ENCODE data around the gene OCSTAMP.

Gene OCSTAMP

GRCh38 chr20:46547995-46548394 lies 2.5 kb downstream of the OCSTAMP start:
- TF ChIP-seq, protein P1, sequence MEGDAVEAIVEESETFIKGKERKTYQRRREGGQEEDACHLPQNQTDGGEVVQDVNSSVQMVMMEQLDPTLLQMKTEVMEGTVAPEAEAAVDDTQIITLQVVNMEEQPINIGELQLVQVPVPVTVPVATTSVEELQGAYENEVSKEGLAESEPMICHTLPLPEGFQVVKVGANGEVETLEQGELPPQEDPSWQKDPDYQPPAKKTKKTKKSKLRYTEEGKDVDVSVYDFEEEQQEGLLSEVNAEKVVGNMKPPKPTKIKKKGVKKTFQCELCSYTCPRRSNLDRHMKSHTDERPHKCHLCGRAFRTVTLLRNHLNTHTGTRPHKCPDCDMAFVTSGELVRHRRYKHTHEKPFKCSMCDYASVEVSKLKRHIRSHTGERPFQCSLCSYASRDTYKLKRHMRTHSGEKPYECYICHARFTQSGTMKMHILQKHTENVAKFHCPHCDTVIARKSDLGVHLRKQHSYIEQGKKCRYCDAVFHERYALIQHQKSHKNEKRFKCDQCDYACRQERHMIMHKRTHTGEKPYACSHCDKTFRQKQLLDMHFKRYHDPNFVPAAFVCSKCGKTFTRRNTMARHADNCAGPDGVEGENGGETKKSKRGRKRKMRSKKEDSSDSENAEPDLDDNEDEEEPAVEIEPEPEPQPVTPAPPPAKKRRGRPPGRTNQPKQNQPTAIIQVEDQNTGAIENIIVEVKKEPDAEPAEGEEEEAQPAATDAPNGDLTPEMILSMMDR (IDR thresholded peaks at IDR 0.05; ENCODE audit: low read depth, low read length, missing control alignments), result no peak
- H3K4me3 ChIP-seq (ENCODE audit: low read depth, low read length), result no peak overlapping the region
- DNase-seq (ENCODE audit: low read depth), result no peak

- DNase-seq (ENCODE audit: low read depth), result no peak
- TF ChIP-seq, protein P1 (IDR thresholded peaks at IDR 0.05; ENCODE audit: low read depth, low read length, missing control alignments), result no peak
- no peak overlapping the region for H3K4me3 ChIP-seq (ENCODE audit: low read depth, low read length)
Measured at GRCh38 chr20:46546936-46547335, 3.5 kb downstream of the OCSTAMP start.

- H3K4me3 ChIP-seq (ENCODE audit: low read depth, low read length), result no peak overlapping the region
- DNase-seq (ENCODE audit: low read depth), result no peak
- TF ChIP-seq, protein P1 (IDR thresholded peaks at IDR 0.05; ENCODE audit: low read depth, low read length, missing control alignments), result no peak
Measured at GRCh38 chr20:46546298-46546697, 4.2 kb downstream of the OCSTAMP start.

DNA sequence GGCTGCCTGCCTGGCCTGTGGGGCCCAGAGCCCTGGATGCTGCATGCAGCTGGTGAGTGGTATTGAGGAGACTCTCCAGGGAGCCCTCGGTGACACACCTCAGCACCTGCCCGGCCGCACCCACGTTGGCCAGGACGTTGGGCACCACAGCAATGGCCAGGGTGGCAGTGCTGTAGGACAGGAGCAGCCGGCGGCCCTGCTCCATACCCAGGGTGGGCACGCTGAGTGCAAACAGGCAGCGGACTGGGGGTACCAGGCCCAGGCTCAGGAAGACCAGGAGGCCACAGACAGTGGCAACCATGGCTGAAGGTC lies 4.7 kb downstream of the OCSTAMP start:
- H3K4me3 ChIP-seq (ENCODE audit: low read depth, low read length), result no peak overlapping the region
- DNase-seq (ENCODE audit: low read depth), result no peak
- TF ChIP-seq, protein P1 (IDR thresholded peaks at IDR 0.05; ENCODE audit: low read depth, low read length, missing control alignments), result no peak

DNA sequence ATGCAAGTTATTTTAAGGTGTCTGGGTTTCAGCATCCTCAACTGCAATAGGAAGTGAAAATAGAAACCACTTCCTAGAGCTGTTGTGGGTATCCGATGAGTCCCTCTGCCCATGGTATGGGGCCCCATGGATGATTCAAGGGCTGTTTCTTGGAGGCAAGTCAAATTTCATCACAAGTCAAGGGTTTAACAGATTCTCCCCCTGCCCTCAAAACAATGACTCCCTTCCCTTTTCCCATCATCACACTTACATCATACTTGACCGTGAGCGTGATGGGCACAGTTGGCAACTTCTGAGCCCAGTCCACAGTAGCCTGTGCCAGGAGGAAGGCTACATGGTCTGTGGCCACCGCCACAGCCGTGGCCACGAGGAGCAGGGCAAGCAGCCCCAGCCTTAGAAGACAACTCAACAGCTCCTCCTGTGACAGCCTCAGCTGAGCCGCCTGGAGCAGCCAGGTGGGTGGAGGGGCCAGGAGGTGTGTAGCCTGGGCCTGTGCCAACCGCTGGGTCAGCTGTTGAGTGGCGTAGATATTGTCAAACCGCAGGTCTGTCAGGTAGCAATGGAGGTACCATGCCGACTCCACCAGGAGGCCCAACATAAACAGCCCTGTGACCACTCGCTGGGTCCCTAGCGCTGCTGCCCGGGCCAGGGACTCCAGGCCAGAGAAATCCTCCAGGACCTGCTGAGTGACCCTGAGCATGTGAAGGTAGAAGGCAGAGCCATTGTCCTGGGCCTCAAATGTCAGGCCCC lies 5.2 kb downstream of the OCSTAMP start:
- TF ChIP-seq, protein P1 (IDR thresholded peaks at IDR 0.05; ENCODE audit: low read depth, low read length, missing control alignments), result no peak
- no peak for DNase-seq (ENCODE audit: low read depth)
- no peak overlapping the region for H3K4me3 ChIP-seq (ENCODE audit: low read depth, low read length)

GRCh38 chr20:46544576-46544975 lies 5.9 kb downstream of the OCSTAMP start:
- DNase-seq (ENCODE audit: low read depth), result no peak
- H3K4me3 ChIP-seq (ENCODE audit: low read depth, low read length), result no peak overlapping the region
- TF ChIP-seq, protein P1 (IDR thresholded peaks at IDR 0.05; ENCODE audit: low read depth, low read length, missing control alignments), result peak; percentile 17

DNA sequence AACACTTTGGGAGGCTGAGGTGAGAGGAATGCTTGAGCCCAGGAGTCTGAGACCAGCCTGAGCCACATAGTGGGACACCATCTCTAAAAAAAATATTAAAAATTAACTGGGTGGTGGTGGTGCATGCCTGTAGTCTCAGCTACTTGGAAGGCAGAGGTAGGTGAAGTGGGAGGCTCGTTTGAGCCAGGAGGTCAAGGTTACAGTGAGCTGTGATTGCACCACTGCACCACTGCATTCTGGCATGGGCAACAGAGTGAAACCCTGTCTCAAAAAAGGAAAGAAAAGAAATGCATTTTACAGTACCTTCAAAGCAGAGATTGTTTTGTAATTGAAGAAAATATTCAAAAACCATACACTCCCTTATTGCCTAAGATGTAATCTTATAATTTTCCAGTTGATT lies 6.5 kb downstream of the OCSTAMP start:
- no peak for DNase-seq (ENCODE audit: low read depth)
- TF ChIP-seq, protein P1 (IDR thresholded peaks at IDR 0.05; ENCODE audit: low read depth, low read length, missing control alignments), result no peak
- no peak overlapping the region for H3K4me3 ChIP-seq (ENCODE audit: low read depth, low read length)

Data from GM12864 (cell line).